Choroid plexus epithelial cell (primary cell): ENCODE measurements around the gene HLA-G.
A peak's percentile ranks its signal among the peaks of the same experiment; 100 is the strongest.

ENCODE experiments used
- DNase-seq: peaks from one replicate; pipeline ENCODE4 v3.0.0-alpha.2; 2010; ENCODE audit warnings: low read depth
- H3K4me3 ChIP-seq: 2 replicates; pipeline ENCODE4 v1.5.1; 2011; ENCODE audit warnings: low read depth, mild to moderate bottlenecking, control low read depth, low read length, moderate library complexity
- TF ChIP-seq, protein P1 (sequence below): conservative IDR thresholded peaks from 2 replicates; pipeline ENCODE4 v1.5.1; 2011; ENCODE audit warnings: low read depth, mild to moderate bottlenecking, control low read depth, inconsistent platforms, low read length, moderate library complexity

The HLA-G gene

DNA sequence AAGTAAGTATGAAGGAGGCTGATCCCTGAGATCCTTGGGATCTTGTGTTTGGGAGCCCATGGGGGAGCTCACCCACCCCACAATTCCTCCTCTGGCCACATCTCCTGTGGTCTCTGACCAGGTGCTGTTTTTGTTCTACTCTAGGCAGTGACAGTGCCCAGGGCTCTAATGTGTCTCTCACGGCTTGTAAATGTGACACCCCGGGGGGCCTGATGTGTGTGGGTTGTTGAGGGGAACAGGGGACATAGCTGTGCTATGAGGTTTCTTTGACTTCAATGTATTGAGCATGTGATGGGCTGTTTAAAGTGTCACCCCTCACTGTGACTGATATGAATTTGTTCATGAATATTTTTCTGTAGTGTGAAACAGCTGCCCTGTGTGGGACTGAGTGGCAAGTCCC is 2.8 kb downstream of the HLA-G start:
- no peak for DNase-seq
- TF ChIP-seq, protein P1, sequence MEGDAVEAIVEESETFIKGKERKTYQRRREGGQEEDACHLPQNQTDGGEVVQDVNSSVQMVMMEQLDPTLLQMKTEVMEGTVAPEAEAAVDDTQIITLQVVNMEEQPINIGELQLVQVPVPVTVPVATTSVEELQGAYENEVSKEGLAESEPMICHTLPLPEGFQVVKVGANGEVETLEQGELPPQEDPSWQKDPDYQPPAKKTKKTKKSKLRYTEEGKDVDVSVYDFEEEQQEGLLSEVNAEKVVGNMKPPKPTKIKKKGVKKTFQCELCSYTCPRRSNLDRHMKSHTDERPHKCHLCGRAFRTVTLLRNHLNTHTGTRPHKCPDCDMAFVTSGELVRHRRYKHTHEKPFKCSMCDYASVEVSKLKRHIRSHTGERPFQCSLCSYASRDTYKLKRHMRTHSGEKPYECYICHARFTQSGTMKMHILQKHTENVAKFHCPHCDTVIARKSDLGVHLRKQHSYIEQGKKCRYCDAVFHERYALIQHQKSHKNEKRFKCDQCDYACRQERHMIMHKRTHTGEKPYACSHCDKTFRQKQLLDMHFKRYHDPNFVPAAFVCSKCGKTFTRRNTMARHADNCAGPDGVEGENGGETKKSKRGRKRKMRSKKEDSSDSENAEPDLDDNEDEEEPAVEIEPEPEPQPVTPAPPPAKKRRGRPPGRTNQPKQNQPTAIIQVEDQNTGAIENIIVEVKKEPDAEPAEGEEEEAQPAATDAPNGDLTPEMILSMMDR: no peak
- H3K4me3 ChIP-seq: no peak overlapping the region

DNA sequence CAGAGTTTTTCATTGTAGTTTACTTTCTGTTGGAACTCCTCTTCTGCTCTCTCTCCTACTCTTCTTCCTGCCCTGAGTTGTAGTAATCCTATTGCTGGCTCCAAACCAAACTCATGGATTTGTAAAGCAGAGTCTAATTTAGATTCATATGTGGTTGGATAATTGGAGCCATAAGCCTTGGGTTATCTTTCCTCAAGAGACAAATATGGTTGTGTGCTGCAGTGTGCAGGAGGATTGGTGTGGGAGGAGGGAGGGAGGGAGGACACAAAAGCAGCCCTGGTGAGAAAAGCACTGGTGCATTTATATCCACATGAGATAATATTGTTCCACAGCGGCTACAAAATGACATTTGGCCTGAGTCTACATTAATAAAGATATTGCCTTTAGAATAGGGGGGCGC is 4.2 kb downstream of the HLA-G start:
- no peak for DNase-seq
- H3K4me3 ChIP-seq: no peak overlapping the region
- TF ChIP-seq, protein P1: no peak

DNA sequence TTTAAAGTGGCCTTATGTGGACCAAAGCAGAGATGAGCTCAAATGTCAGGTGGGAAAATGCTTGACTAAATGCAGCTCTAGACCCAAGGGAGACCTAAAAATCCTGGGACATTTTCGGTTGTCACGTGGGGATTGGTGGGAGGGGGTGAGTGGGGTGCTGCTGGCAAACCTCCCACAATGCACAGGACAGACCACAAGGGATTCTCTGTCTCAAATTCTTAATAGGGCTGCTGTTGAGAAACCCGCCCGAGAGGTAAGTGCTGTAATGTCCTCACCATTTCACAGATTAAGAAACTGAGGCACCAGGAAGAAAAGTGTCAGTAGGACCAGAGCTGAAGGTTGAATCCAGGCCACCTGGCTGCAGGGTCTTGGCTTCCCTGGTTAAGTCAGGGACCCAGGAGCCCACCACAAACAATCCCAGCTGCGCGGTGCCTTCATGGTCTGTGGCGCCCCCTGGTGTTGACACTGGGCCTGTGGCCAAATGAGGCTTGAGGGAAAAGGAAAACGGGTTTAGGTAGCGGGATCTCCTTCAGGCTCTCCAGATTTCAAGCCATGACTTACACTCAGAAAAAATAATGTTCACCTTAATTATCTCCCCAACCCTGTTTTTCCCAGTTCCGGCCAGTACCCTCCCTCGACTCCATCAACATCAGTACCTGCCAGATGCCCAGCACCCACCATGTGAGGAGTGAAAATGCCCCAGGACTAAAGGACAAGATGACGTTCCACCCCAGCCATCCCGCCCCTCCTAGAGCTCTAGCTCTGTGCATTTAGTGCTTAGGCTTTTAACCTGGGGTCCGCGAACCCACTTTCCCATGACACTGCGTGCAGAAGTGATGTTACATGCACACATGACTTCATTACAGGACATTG is 7.2 kb downstream of the HLA-G start:
- DNase-seq: peak; percentile 19

DNA sequence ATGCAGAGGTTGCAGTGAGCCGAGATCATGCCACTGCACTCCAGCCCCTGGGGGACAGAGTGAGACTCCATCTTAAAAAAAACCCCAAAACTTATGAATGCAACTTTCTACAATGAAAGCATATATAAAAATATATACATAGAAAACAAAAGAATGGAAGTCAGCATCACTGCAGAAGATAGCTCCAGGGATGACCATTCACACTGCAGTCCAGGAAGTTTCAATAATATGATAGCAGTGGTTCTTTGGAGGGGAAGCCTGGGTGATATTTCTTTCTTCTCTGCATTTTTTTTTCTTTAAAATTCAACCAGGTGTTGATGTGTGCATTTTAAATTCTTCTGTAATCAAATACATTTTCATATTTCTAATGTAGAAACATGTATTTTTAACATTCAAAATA is 12.3 kb downstream of the HLA-G start:
- DNase-seq: no peak
- no peak overlapping the region for H3K4me3 ChIP-seq
- TF ChIP-seq, protein P1: no peak

More for the DNA sequence above, 7.2 kb downstream of the HLA-G start:
- H3K4me3 ChIP-seq: no peak overlapping the region
- TF ChIP-seq, protein P1: peak; percentile 89

DNA sequence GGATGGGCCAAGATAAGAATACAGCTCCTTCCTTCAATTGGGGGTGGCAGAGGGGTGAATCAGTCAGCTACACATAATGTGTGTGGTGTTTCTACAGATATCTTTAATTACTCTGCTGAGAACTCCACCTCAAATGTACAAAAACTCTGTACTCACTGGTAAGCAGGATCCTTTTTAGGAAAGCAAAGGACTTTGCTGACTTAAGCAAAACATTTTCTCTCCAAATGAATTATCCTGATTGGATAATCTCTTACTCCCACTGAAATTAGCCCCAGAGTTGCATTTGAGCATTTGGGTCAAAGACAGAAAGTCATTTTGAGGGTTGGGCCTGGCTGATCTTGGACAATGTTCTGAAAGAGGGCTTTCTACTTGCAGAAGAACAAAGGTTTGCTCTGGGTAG is 13.4 kb downstream of the HLA-G start:
- DNase-seq: no peak
- H3K4me3 ChIP-seq: no peak overlapping the region
- TF ChIP-seq, protein P1: no peak

DNA sequence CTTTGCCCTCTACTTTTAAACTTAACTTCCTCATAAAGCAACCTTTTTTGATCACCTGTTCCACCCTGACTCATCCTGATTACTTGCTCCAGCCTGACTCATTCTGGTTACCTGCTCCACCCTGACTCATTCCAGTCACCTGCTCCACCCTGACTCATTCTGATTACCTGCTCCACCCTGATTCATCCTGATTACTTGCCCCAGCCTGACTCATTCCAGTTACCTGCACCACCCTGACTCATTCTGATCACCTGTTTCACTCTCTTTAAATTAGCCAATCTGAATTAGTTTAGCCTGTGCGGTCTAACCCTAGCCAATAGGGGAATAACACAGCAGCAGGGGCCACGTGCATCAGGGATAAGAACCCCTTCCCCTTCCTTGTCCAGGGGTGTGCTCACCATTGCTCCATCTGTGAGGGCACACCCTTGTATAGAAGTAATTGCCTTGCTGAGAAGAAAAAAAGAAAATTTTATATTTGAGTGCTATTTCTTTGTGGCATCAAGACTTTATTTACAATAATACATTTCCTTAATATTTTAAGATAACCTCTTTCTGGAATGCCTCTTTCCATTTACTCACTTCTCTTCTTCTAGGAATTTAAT is 17.9 kb downstream of the HLA-G start:
- DNase-seq: no peak
- no peak overlapping the region for H3K4me3 ChIP-seq
- TF ChIP-seq, protein P1: no peak
